Activated T-cell treated with anti-CD3 and anti-CD28 coated beads for 24 hours (primary cell): Measurements from ENCODE around the gene ATP1B1.
"Not testable (repeated sequence)": the region's sequence is repeated elsewhere in the genome, so short reads cannot be mapped to it uniquely, and the experiment has no call there.

Source experiments
- DNase-seq: peaks from one replicate; pipeline ENCODE4 v3.0.0-alpha.2; 2020; ENCODE audit warnings: low read depth

The ATP1B1 gene

DNA sequence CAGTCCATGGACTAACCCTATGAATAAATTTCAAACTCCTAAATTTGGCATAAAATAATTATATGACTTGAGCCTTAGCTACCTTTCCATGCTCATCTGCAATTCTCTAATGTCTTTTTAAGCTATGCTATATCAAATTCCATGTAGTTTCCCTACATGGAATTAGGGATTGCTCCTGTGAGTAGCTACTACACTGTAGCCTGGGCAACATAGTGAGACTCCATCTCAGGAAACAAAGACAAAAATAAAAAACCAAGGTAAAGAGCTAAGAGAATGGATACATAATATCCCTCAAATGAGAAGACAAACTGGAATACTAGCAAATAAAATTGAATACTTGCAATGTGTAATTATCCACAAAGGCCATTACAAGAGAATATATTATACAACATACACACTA lies 37.5 kb downstream of the ATP1B1 start:
- no peak for DNase-seq

DNA sequence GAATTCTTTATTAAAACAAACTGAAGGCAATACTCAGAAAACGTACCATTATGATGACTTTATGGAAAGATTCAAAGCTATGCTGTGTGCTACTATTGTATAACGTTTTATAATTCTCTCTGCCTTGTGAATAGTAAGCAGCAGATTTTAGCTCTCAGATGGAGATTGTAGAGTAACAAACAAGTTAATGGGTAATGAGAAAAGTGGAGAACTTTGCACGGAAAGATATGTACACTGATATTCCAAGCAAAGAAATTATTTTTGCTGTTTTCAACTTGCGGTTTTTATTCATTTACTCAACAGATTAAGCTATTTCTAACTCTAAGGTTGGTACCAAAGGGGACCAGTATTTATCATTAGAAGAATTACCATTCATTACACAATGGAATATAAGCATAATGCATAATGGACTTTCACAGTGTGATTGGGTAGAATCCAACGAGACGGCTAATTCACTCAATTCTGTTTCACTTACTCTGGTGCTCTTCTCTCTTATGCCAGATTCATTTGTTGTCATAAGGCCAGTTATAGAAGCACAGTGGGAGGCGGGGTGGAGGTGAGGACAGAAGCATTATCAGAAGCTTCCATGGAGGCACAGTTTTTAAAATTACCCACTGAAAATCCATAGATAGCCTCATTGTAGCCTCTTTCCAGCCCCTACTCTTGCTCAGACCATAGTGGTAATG lies 38.6 kb downstream of the ATP1B1 start:
- no peak for DNase-seq

DNA sequence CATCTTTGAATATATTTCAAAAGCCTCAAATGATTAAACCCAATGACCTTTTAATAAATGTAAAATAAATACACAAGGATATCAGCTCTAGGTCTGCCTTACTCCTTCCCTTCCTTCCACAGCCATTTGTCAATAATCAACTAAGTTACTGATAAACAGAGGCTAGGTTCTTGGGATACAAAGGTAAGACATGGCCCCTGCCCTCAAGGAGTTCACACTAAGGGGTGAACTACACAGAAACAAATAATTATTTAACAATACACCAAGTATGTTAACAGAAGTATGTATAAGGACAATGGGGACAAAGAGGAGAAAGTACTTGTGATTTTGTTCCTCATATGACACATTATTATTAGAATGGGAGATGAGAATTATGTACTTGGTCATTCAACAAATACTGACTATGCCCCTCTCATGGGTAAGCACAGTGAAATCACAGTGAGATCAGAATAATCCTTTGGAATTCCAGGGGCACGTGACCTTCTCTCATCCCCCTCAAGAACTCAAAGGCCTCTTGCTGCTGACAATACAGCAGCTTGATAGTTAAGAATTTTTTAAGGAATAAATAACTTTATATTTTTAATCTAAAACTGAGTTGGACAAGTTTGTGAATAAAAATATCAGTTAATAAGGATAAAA lies 40.2 kb downstream of the ATP1B1 start:
- DNase-seq, result no peak

DNA sequence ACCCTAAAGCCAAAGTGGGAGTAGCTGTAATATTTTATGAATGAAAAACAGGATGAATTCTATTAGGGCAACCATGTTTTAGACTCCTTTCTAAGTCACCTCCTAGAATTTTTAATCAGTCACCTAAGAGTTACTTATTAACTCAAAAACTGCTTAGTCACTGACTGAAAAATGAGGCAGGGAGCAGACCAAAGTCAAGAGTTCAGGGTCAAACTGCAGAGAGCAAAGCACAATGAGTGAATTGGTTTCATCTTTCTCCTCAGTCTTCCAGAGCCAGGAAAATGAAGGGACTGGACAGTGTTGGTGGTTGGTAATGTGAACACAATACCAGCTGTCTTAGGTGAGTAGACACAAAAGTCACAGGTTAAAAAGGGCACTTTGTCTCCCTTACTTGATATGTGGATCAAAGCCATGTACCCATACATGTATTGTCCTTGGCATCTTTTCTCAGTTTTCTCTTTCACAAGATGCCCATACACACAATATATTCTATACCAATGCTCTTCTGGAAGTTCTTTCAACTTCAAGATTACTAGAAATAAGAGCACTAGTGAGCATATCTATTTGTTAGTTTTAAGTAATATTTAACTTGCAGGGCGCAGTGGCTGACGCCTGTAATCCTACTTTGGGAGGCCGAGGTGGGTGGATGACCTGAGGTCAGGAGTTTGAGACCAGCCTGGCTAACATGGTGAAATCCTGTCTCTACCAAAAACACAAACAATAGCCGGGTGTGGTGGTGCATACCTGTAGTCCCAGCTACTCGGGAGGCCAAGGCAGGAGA lies 42.2 kb downstream of the ATP1B1 start:
- no peak for DNase-seq

DNA sequence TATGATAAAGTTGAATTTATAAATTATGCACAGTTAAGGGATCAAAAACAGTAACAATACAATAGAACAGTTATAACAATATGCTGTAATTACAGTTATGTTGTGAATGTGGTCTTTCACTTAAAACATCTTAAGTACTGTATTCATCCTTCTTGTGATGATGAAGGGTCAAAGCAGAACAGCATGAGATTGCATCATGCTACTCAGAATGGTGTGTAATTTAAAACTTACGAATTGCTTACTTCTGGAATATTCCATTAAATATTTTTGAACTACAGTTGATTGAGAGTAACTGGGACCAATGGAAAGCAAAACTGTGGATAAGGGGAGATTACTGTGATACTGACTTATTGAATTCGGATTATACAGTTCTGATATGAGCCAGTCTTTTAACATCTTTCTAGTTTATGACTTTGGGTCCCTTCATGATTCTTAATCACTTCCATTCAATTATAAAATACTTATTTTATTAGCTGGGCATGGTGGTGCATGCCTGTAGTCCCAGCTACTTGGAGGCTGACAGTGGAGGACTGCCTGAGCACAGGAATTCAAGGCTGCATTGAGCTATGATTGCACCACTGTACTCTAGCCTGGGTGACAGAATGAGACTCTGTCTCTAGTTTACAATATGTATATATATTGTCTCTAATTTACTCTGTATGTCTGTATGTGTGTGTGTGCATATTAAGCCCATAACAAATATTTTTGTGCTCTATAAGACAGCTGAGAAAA lies 43.2 kb downstream of the ATP1B1 start:
- DNase-seq, result no peak

DNA sequence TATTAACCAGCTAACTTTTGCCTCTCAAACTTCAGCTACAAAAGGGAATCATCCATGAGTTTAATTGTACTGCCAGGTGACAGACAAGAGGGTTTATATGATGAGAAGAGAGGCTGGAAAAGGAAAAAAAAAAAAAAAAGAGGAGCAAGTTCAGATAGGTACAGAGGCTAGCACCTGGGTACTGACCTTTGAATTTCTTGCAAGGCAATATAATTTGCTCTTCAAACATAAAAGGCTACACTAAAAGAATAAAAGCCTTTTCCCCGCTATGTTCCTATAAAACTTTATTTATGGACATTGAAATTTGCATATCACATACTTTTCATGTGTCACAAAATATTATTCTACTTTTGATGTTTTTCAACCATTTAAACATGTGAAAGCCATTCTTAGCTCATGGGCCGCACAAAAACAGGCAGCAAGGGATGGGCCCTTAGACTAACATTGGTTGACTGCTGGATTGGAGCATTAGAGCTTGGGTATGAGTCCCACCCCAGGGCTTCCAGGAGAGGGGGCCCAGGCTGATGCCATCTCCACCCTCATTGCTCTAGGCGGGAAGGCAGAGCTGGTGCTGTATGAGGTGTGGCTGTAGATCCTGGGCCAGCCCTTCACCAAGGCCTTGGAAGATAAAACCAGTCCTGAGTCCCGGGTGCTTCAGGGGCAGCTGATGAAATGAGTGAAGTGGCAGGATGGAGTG lies 44.3 kb downstream of the ATP1B1 start:
- DNase-seq, result no peak

DNA sequence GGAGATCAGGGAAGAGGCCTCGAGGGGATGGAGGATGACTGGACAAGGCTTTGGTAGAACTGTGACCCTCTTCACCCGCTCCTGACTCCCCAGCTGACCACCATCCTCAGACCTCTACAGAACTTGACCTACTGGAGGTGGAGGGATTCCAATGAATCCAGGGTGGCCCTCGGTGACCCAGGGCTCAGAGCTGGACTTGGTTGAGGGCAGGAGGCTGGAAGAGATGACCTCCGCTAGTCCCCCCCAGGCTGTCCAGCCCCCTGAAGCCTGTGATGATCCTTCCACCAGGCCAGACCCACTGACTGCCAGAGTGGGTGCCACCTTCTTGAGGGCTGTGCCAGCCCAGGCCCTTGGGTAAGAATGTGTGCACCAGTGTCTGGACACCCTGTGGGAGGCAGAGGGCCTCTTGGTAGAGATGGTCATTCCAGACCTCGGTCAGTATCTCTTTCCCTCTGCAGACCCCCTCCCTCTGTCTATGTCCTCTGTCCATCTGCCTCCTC lies 44.9 kb downstream of the ATP1B1 start:
- no peak for DNase-seq

DNA sequence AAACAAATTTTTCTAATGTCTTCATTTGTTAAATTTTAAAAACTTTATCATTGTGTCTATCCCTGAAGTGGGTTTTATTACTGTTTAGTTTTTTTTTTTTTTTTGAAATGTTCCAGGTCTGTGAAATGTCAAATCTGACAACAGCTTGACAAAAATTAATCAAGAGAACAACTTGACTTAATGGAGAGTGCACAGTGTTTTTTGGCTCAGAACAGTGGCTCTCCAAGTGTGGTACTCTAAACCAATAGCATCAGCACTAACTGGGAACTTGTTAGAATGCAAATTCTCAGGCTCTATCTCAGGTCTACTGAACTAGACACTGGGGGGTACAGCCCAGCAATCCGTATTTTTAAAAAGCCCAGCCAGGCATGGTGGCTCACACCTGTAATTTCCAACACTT lies 49.2 kb downstream of the ATP1B1 start:
- DNase-seq, result no peak

DNA sequence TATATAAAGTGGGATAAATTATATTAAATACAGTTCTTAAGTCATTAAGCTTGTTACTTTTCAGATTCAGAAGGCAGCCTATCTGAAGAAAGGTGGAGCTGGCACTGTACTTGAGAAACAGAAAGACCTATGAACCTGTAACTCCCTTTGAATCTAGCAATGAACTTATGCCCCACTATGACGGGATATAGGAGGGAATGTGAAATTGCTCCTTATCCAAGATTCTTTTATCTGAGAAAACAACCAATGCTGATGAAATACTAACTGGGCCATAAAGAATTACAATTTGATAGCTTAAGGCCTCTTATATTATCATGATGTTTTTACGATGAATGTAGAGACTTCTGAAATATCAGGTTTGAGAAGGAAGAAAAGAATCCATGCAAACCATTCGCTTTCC lies 50.1 kb downstream of the ATP1B1 start:
- no peak for DNase-seq

DNA sequence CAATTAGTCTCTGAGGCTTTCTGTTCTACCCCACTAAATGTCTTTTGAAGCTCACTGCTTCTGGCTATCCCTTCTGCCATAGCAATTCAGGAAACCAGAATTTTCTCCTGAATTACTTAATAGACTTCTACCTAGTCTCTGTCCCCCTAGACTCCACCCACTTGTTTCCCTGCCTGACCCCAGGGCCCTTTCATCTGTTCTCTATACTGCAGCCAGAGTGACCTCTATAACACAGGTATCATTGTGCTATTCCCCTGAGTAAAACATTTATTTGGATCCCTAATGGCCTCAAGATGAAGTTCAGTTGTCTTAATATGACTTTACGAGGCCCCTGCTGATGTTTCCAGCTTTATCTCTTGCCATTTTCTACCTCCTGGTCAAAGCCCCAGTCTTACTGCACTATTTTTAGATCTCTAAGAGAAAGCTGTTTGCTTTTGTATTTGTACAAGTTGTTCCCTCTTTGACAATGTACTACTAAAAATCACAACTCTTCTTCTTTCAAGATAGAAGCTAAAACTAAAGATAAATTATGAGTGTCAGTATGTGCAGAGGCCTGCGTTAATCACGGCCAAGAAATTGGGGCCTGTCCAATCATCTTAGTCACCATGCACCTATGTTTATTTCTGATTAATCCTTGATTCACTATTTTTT lies 54.5 kb downstream of the ATP1B1 start:
- DNase-seq, result no peak

DNA sequence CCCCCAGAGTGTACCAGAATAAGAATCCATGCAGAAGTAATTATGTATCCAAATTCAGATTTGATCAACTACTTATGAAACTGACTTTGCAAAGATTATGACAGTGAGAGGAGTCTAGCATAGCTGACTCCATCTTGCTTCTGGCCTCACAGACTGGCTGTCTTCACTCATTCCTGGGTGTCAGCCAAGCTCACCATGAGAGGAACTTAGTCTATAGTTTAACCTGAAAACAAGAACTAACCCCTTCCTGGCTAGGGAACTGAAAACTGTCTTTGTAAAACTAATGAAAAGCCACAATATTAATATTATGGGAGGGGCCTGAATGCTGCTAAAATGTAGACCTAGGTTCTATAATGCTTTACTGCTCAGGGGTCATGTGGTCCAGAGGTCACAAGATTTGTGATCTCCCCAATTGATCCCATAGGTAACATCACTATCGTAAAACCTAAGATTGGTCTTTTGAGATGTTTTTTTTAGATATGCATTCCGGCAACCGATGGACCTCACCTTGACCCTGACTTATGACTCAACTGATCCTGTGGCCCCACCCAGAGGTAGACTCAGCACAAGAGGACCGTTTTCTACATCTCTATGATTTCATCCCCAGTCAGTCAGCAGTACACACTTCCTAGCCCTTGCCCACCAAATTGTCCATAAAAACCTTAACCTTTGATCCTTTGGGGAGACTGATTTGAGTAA lies 55.2 kb downstream of the ATP1B1 start:
- no peak for DNase-seq

DNA sequence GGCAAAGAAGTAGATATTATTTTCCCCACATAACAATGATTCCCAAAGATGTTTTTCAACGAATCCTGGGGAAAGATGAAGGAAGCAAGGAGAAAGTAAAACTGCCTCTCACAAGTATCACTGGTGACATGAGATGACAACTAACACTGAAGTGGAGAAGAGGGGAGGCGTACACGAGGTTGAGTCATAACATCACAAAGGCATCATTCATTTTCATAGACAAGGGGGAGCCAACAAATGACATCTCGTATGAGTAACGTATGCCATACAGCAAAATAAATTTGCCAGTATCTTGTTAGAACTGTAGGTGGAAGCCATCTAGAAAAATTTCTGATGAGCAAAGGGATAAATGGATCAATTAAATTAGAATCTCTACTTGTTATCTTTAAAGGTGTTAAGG lies 56.6 kb downstream of the ATP1B1 start:
- DNase-seq, result no peak

DNA sequence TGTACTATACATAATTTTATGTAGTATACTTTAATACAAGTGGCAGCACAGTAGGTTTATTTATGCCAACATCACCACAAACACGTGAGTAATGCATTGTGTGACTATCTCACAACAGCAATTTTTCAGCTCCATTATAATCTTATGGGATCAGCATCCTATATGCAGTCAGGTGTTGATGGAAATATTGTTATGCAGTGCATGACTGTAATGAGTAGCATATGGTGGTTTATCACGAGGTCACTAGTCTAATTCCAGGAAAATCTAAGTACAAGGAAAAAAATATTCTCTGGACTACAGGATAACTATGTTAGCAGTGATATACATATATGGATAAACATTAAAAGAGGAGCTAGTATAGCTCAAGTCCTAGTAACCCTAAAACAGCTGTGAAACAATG lies 69.0 kb downstream of the ATP1B1 start:
- DNase-seq, result no peak

DNA sequence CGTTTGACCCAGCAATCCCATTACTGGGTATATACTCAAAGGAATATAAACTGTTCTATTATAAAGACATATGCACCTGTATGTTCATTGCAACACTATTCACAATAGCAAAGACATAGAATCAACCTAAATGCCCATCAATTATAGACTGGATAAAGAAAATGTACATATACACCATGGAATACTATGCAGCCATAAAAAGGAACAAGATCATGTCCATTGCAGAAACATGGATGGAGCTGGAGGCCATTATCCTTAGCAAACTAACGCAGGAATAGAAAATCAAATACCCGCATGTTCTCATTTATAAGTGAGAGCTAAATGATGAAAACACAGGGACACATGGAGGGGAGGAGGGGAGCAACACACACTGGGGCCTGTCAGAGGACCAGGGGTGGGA lies 72.9 kb downstream of the ATP1B1 start:
- DNase-seq, result not testable (repeated sequence)

DNA sequence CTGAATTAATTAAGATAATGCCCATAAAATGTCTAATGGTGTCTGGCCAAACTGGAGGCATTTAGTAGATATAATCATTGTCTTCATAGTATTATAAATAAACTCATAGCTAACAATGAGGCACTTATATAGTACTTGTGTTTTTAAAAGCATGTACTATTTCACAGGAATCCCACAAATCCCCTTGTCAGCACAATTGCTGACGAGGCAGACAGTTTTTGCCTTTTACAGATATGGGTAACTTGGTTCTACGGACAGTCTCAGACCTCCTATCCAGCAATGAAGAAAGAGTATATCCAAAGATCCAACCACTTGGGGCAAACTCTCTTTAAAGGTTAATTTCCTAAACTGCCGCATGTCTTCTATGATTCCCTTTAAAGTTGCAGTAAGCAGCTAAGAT lies 73.7 kb downstream of the ATP1B1 start:
- DNase-seq, result no peak
